Fibroblast of lung (primary cell): ENCODE measurements around the gene COL28A1. TPM values are rescaled to one million over a fixed set of nuclear protein-coding genes. Genes with fewer than 3 reads are reported as not detected.

ENCODE experiments used
- DNase-seq, 2 donors: peaks; one replicate each; pipeline versions ENCODE4 v3.0.0 to v3.0.0-alpha.2; 2010; ENCODE audit warnings: low read depth in 2 of 2
- H2AFZ ChIP-seq: 2 replicates; pipeline ENCODE4 v1.5.1; 2012; ENCODE audit warnings: low read length, control low read depth, inconsistent platforms
- H3K27ac ChIP-seq: 2 replicates; pipeline ENCODE4 v1.5.1; 2011; ENCODE audit warnings: low read length, control low read depth; ENCODE audit not compliant: insufficient read depth
- H3K27me3 ChIP-seq: 2 replicates; pipeline ENCODE4 v1.5.1; 2011; ENCODE audit warnings: mild to moderate bottlenecking, low read length; ENCODE audit not compliant: control insufficient read depth, insufficient read depth
- H3K36me3 ChIP-seq: 2 replicates; pipeline ENCODE4 v1.5.1; 2011; ENCODE audit warnings: low read length; ENCODE audit not compliant: control insufficient read depth, insufficient read depth
- H3K4me1 ChIP-seq: 2 replicates; pipeline ENCODE4 v1.5.1; 2011; ENCODE audit warnings: low read length; ENCODE audit not compliant: control insufficient read depth, insufficient read depth; ENCODE audit errors: extremely low read depth
- H3K4me2 ChIP-seq: 2 replicates; pipeline ENCODE4 v1.5.1; 2011; ENCODE audit warnings: low read length, control low read depth; ENCODE audit not compliant: insufficient read depth; ENCODE audit errors: extremely low read depth
- H3K4me3 ChIP-seq, 4 experiments: fragments of 200-600 bp in 1 of 4; sonication (generic) in 1 of 4; replicated peaks in 1 of 4; 2 replicates each; pipeline ENCODE4 v1.5.1; 2011 to 2016; ENCODE audit warnings: low read length in 4 of 4, low read depth in 3 of 4, mild to moderate bottlenecking in 3 of 4, control low read depth in 2 of 4, inconsistent platforms in 1 of 4, mixed read lengths in 1 of 4; ENCODE audit not compliant: insufficient read depth in 1 of 4; ENCODE audit errors: control extremely low read depth in 1 of 4
- H3K79me2 ChIP-seq: 2 replicates; pipeline ENCODE4 v1.5.1; 2012; ENCODE audit warnings: mild to moderate bottlenecking, low read length, inconsistent platforms; ENCODE audit not compliant: control insufficient read depth, insufficient read depth
- H3K9ac ChIP-seq: 2 replicates; pipeline ENCODE4 v1.5.1; 2011; ENCODE audit warnings: mild to moderate bottlenecking, low read length, control low read depth; ENCODE audit not compliant: insufficient read depth
- H3K9me3 ChIP-seq: 2 replicates; pipeline ENCODE4 v1.5.1; 2012; ENCODE audit warnings: low read depth, low read length; ENCODE audit not compliant: control insufficient read depth, insufficient read depth
- H4K20me1 ChIP-seq: 2 replicates; pipeline ENCODE4 v1.5.1; 2011; ENCODE audit warnings: low read length; ENCODE audit not compliant: control insufficient read depth, insufficient read depth; ENCODE audit errors: extremely low read depth
- EZH2 ChIP-seq: IDR thresholded peaks from 2 replicates; pipeline ENCODE4 v1.5.1; 2012; ENCODE audit warnings: low read length, control low read depth, mild to moderate bottlenecking; ENCODE audit errors: missing control alignments
- polyA plus RNA-seq, 2 donors: library from polyadenylated mRNA; depleted of rRNA in 1 of 2; stranded (reverse) in 1 of 2; unstranded in 1 of 2; fragments of >200 nt; gene quantifications; 2 replicates each; pipeline ENCODE4 v1.2.1, GENCODE V29; 2011 to 2012; ENCODE audit warnings: missing spikeins in 1 of 2
- total RNA-seq: library from RNA; depleted of rRNA; stranded (reverse); fragments of >200 nt; gene quantifications from 2 replicates; pipeline ENCODE4 v1.2.1, GENCODE V29; 2014
- TF ChIP-seq, protein P1 (sequence below), 2 donors: IDR thresholded peaks in 1 of 2; conservative IDR thresholded peaks in 1 of 2; 1 replicate in 1 of 2; 2 replicates in 1 of 2; pipeline ENCODE4 v1.5.1; 2011 to 2012; ENCODE audit warnings: low read length in 2 of 2, control low read depth in 1 of 2, inconsistent platforms in 1 of 2, low read depth in 1 of 2, mild to moderate bottlenecking in 1 of 2

COL28A1 gene
- total and polyA plus RNA-seq, 2 donors (not counting 1 experiment from before 2014, with no cell fraction given) = 0.01 to 0.17 TPM

DNA sequence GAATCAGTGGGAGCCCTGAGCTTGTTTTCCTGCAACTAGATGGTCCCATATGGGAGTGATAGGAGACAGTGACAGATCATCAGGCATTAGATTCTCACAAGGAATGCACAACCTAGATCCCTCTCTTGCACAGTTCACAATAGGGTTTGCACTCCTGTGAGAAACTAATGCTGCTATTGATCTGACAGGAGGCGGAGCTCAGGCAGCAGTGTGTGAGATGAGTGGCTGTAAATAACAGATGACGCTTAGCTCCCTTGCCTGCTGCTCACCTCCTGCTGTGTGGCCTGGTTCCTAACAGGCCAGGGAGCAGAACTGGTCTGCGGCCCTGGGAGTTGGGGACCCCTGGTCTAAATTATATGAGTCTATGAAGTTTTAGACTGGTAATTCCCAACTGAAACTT is 34.9 kb upstream of the COL28A1 start:
- no peaks in the 10 kb centered on the region for H4K20me1 ChIP-seq
- DNase-seq = no peak
- H3K36me3 ChIP-seq = no peaks in the 10 kb centered on the region
- H3K9ac ChIP-seq = no peak overlapping the region
- H3K27ac ChIP-seq = no peak overlapping the region
- H3K4me1 ChIP-seq = peaks cover 2% of the 10 kb centered on the region
- TF ChIP-seq EZH2 = no peak
- TF ChIP-seq, protein P1, sequence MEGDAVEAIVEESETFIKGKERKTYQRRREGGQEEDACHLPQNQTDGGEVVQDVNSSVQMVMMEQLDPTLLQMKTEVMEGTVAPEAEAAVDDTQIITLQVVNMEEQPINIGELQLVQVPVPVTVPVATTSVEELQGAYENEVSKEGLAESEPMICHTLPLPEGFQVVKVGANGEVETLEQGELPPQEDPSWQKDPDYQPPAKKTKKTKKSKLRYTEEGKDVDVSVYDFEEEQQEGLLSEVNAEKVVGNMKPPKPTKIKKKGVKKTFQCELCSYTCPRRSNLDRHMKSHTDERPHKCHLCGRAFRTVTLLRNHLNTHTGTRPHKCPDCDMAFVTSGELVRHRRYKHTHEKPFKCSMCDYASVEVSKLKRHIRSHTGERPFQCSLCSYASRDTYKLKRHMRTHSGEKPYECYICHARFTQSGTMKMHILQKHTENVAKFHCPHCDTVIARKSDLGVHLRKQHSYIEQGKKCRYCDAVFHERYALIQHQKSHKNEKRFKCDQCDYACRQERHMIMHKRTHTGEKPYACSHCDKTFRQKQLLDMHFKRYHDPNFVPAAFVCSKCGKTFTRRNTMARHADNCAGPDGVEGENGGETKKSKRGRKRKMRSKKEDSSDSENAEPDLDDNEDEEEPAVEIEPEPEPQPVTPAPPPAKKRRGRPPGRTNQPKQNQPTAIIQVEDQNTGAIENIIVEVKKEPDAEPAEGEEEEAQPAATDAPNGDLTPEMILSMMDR (conservative IDR thresholded peaks at IDR 0.05 in 1 of 2, IDR thresholded peaks at IDR 0.05 in 1 of 2; ENCODE audit: low read depth in 1 of 2, low read length in 2 of 2) = no peak
- peaks cover 37% of the 10 kb centered on the region for H3K79me2 ChIP-seq
- H3K4me3 ChIP-seq = no peak overlapping the region
- H3K27me3 ChIP-seq = no peaks in the 10 kb centered on the region
- no peak overlapping the region for H2AFZ ChIP-seq
- no peak overlapping the region for H3K4me2 ChIP-seq
- H3K9me3 ChIP-seq = no peaks in the 10 kb centered on the region

DNA sequence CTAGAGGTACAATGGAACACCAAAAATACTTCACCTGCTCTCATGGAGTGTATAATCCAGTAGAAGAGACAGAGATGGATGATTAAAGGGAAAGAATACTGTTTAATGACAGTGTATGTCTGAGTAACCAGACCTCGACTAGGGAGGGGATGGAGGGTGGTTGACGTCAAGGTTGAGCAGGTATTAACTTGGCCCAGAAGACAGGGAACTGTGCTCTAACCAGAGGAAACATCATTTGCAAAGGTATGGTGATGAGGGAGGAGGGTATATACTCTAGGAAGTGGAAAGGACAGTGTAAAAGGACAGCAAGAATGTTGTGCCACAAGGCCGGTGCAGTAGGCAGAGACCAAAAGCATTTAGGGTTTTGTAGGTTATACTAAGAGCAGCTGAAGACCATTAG is 33.9 kb upstream of the COL28A1 start:
- H3K4me2 ChIP-seq = no peak overlapping the region

DNA sequence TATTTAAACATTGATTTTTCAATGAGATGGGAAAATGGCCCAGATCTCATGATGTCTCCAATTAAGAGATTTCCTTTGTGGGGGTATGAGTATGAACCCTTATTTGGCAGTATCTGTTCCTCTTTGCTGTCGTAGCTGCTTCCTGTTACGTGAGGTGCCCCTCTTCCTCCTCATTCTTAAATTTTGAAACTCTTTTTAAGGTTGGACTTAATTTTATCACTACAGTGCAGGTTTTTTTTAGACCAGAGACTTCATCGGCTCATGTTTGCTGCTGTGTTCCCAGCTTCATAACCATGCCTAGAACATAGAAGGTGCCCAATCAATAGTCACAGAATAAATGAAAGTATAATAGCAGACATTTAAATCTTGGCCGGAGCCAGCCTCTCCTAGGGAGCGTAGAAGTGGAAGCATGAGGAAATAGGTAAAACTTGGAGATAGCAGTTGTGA is 33.4 kb upstream of the COL28A1 start:
- no peak overlapping the region for H3K4me2 ChIP-seq
- H3K79me2 ChIP-seq = peaks cover 37% of the 10 kb centered on the region
- no peaks in the 10 kb centered on the region for H3K9me3 ChIP-seq
- H3K4me1 ChIP-seq = peaks cover 2% of the 10 kb centered on the region
- no peak overlapping the region for H3K9ac ChIP-seq
- H3K36me3 ChIP-seq = no peaks in the 10 kb centered on the region
- no peak overlapping the region for H3K4me3 ChIP-seq
- no peaks in the 10 kb centered on the region for H3K27me3 ChIP-seq
- H4K20me1 ChIP-seq = no peaks in the 10 kb centered on the region
- no peak for TF ChIP-seq EZH2
- TF ChIP-seq, protein P1 (conservative IDR thresholded peaks at IDR 0.05 in 1 of 2, IDR thresholded peaks at IDR 0.05 in 1 of 2; ENCODE audit: low read depth in 1 of 2, low read length in 2 of 2) = no peak
- no peak for DNase-seq
- H2AFZ ChIP-seq = no peak overlapping the region
- H3K27ac ChIP-seq = no peak overlapping the region

More for the DNA sequence above, 33.9 kb upstream of the COL28A1 start:
- peaks cover 37% of the 10 kb centered on the region for H3K79me2 ChIP-seq
- TF ChIP-seq, protein P1 (conservative IDR thresholded peaks at IDR 0.05 in 1 of 2, IDR thresholded peaks at IDR 0.05 in 1 of 2; ENCODE audit: low read depth in 1 of 2, low read length in 2 of 2) = no peak
- TF ChIP-seq EZH2 = no peak
- no peaks in the 10 kb centered on the region for H4K20me1 ChIP-seq
- H3K9ac ChIP-seq = no peak overlapping the region
- no peak overlapping the region for H3K4me3 ChIP-seq
- H3K36me3 ChIP-seq = no peaks in the 10 kb centered on the region
- no peaks in the 10 kb centered on the region for H3K9me3 ChIP-seq
- H3K27ac ChIP-seq = no peak overlapping the region
- no peak for DNase-seq
- H3K4me1 ChIP-seq = peaks cover 2% of the 10 kb centered on the region
- H2AFZ ChIP-seq = no peak overlapping the region
- no peaks in the 10 kb centered on the region for H3K27me3 ChIP-seq
